Vagina (tissue), 2 donors: Measurements from ENCODE around the gene CELA2A. TPM values are rescaled to one million over a fixed set of nuclear protein-coding genes. Genes with fewer than 3 reads are reported as not detected.
A peak's percentile ranks its signal among the peaks of the same experiment; 100 is the strongest.

ENCODE experiments used
- DNase-seq, 2 donors: peaks; one replicate each; pipeline ENCODE4 v3.0.0-alpha.2; 2017; ENCODE audit errors: extremely low spot score in 2 of 2
- H3K27ac ChIP-seq: fragments of 200-600 bp; sonication (generic); one replicate; pipeline ENCODE4 v1.5.1; 2019
- H3K27me3 ChIP-seq: fragments of 200-600 bp; sonication (generic); one replicate; pipeline ENCODE4 v1.5.1; 2019
- H3K36me3 ChIP-seq, 2 donors: fragments of 200-600 bp; sonication (generic); one replicate each; pipeline ENCODE4 v1.5.1; 2017 to 2019
- H3K4me1 ChIP-seq: fragments of 200-600 bp; sonication (generic); one replicate; pipeline ENCODE4 v1.5.1; 2019
- H3K4me3 ChIP-seq, 2 donors: fragments of 200-600 bp; sonication (generic); 1 replicate in 1 of 2; 2 replicates in 1 of 2; pipeline ENCODE4 v1.5.1; 2016 to 2019
- H3K9me3 ChIP-seq: fragments of 200-600 bp; sonication (generic); one replicate; pipeline ENCODE4 v1.5.1; 2019
- POLR2A ChIP-seq, 2 donors: fragments of 450-650 bp; IDR thresholded peaks; one replicate each; pipeline ENCODE4 v1.6.1; 2017; ENCODE audit warnings: antibody characterized with exemption in 2 of 2, mild to moderate bottlenecking in 2 of 2, moderate library complexity in 2 of 2
- POLR2AphosphoS5 ChIP-seq, 2 donors: sonication (generic); formaldehyde crosslinking; IDR thresholded peaks; one replicate each; pipeline ENCODE4 v1.9.0; 2017; ENCODE audit warnings: antibody characterized with exemption in 2 of 2, mild to moderate bottlenecking in 2 of 2, low read depth in 1 of 2; ENCODE audit not compliant: insufficient read depth in 1 of 2
- intact Hi-C: fragments of 100-400 bp; cut with DNase I; formaldehyde crosslinking; loops from one replicate; pipeline ENCODE4 v1.15.1; 2023
- total RNA-seq: library from RNA; depleted of rRNA; stranded (reverse); fragments of >200 nt; gene quantifications from one replicate; pipeline ENCODE4 v1.2.3, GENCODE V29; 2016
- TF ChIP-seq, protein P1 (sequence below), 3 experiments: fragments of 450-650 bp in 2 of 3; fragments of 200-600 bp in 1 of 3; sonication (generic) in 1 of 3; IDR thresholded peaks; one replicate each; pipeline ENCODE4 v1.5.1; 2017 to 2019; ENCODE audit warnings: antibody characterized with exemption in 3 of 3, mild to moderate bottlenecking in 2 of 3, moderate library complexity in 2 of 3

CELA2A gene
- total RNA-seq, 1 donor from 2014 or later = not detected

DNA sequence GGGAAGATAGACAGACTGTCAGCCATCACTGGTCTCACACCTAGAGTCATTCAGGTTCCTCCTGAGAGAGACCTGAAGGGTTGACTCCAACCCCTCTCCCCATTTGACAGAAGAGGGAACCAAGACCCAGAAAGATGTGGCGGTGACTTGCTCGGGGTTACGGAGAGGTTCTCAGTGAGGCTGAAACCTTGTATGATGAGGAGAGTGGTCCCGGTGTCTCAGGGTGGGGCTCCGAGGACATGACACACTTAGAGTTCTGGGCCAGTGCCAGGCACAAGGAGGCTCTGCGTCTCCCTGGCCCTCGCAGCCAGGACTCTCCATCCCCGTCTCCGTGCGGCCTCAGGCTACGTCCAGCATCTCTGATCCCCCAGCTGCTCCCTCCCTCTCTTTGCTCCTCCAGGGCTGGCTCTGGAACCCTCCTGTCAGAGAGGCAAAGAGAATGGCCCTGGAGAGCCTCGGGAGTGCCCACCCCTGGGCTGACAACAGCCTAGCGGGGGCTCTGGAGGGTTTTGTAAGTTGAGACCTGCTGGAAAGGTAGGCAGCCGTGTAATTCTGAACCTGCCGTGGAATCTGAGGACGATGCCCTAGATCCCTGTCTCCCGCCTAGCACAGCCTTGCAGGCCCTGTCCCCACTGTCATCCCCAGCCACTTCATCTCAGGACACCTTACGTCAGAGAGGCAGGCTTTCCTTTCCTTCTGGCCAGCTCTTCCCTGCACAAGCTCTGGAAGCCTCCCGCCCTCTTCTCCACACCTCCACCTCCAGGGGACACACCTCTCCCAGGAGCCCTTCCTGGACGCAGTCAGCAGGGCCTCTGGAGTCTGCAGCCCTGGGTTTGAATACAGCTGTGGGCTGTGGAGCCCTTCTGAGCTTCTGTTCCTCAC is 42.7 kb upstream of the CELA2A start:
- peaks cover 74% of the 10 kb centered on the region for H3K4me1 ChIP-seq
- no peaks in the 10 kb centered on the region for H3K9me3 ChIP-seq
- no peak overlapping the region for H3K27ac ChIP-seq
- H3K4me3 ChIP-seq = no peak overlapping the region
- H3K27me3 ChIP-seq = no peaks in the 10 kb centered on the region
- H3K36me3 ChIP-seq = no peaks in the 10 kb centered on the region
- TF ChIP-seq, protein P1, sequence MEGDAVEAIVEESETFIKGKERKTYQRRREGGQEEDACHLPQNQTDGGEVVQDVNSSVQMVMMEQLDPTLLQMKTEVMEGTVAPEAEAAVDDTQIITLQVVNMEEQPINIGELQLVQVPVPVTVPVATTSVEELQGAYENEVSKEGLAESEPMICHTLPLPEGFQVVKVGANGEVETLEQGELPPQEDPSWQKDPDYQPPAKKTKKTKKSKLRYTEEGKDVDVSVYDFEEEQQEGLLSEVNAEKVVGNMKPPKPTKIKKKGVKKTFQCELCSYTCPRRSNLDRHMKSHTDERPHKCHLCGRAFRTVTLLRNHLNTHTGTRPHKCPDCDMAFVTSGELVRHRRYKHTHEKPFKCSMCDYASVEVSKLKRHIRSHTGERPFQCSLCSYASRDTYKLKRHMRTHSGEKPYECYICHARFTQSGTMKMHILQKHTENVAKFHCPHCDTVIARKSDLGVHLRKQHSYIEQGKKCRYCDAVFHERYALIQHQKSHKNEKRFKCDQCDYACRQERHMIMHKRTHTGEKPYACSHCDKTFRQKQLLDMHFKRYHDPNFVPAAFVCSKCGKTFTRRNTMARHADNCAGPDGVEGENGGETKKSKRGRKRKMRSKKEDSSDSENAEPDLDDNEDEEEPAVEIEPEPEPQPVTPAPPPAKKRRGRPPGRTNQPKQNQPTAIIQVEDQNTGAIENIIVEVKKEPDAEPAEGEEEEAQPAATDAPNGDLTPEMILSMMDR (IDR thresholded peaks at IDR 0.05) = no peak
- TF ChIP-seq POLR2AphosphoS5 (IDR thresholded peaks at IDR 0.05; ENCODE audit: insufficient read depth in 1 of 2, low read depth in 1 of 2) = no peak
- no peak for TF ChIP-seq POLR2A (IDR thresholded peaks at IDR 0.05)
- no peak for DNase-seq
- intact Hi-C loops = no loop called here

- no peak overlapping the region for H3K27ac ChIP-seq
- no peak overlapping the region for H3K4me3 ChIP-seq
- no peaks in the 10 kb centered on the region for H3K27me3 ChIP-seq
- no peak for TF ChIP-seq POLR2A (IDR thresholded peaks at IDR 0.05)
- TF ChIP-seq, protein P1 (IDR thresholded peaks at IDR 0.05) = no peak
- no peak for TF ChIP-seq POLR2AphosphoS5 (IDR thresholded peaks at IDR 0.05; ENCODE audit: insufficient read depth in 1 of 2, low read depth in 1 of 2)
- DNase-seq = no peak
- intact Hi-C loops = no loop called here
- peaks cover 72% of the 10 kb centered on the region for H3K4me1 ChIP-seq
- no peaks in the 10 kb centered on the region for H3K9me3 ChIP-seq
- H3K36me3 ChIP-seq = no peaks in the 10 kb centered on the region
These were observed 42.0 kb upstream of the CELA2A start for GRCh38 chr1:15414445-15414983.

GRCh38 chr1:15417059-15417934 is 39.2 kb upstream of the CELA2A start:
- intact Hi-C loops = no loop called here
- no peaks in the 10 kb centered on the region for H3K27me3 ChIP-seq
- H3K27ac ChIP-seq = peak overlapping the region; percentile 76

DNA sequence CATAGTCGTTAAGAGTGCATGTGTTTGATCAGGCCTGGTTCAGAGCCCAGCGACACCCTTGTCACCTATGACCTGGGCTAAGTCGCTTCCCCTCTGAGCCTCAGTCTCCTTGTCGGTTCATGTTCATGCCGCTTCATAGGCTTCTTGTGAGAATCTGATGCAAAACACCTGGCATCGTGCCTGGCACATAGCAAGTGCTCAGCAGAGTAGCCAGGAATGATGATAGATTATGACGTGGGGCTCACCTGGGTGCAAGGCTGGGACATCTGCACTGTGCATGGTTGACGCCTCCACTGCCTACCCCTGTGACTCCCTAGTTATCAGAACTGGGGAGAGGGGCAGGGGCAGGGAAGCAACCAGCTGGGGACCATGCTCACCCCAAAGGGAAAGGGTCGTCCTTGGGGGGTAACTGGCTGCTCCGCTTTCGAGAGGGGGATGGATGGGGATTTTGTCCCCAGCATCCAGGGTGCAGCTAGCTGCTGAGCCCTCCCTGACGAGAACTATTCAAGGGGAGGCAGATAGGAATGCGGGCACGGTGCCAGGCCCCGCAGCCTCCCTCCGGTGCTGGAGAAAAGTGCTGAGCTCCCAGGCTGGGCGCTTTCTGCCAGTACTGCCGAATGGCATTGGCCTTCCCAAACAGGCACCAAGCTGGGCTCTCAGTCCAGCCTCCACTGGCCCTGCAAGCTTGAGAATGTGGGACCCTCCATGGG is 37.6 kb upstream of the CELA2A start:
- intact Hi-C loops = no loop called here
- TF ChIP-seq POLR2AphosphoS5 (IDR thresholded peaks at IDR 0.05; ENCODE audit: insufficient read depth in 1 of 2, low read depth in 1 of 2) = no peak
- no peak for TF ChIP-seq POLR2A (IDR thresholded peaks at IDR 0.05)
- TF ChIP-seq, protein P1 (IDR thresholded peaks at IDR 0.05) = no peak
- Histone ChIP-seq H3K36me3 (no peaks in the 10 kb centered on the region), H3K4me3 (no peak overlapping the region), H3K4me1 (peaks cover 37% of the 10 kb centered on the region), H3K9me3 (no peaks in the 10 kb centered on the region), H3K27ac (no peak overlapping the region), H3K27me3 (no peaks in the 10 kb centered on the region)
- DNase-seq = no peak

More at GRCh38 chr1:15417059-15417934, 39.2 kb upstream of the CELA2A start:
- no peak for DNase-seq
- H3K9me3 ChIP-seq = no peaks in the 10 kb centered on the region
- TF ChIP-seq POLR2A (IDR thresholded peaks at IDR 0.05) (no peak), POLR2AphosphoS5 (IDR thresholded peaks at IDR 0.05; ENCODE audit: insufficient read depth in 1 of 2, low read depth in 1 of 2) (peak in 1 of 2 donors; percentile 12)
- no peaks in the 10 kb centered on the region for H3K36me3 ChIP-seq
- H3K4me3 ChIP-seq = no peak overlapping the region
- peaks cover 51% of the 10 kb centered on the region for H3K4me1 ChIP-seq
